ENCODE results near the gene ALOX5AP. TPM values are rescaled to one million over a fixed set of nuclear protein-coding genes. Genes with fewer than 3 reads are reported as not detected.

The ALOX5AP gene
- total and polyA plus RNA-seq, 10 of the 15 experiments (the other 5 are each of a cell fraction or from before 2014, with no cell fraction given), result 45.9 to 426 (median 109) TPM

GRCh38 chr13:30729801-30730200, 5.5 kb upstream of the ALOX5AP start (continued):
- TF ChIP-seq ZBTB4 (CRISPR knock-in tag; IDR thresholded peaks at IDR 0.05) (no peak), BRCA1 (IDR thresholded peaks at IDR 0.05; ENCODE audit: low read depth, low read length) (no peak), JUND (IDR thresholded peaks at IDR 0.05; ENCODE audit: low read depth, low read length) (no peak)

- H3K79me2 ChIP-seq (ENCODE audit: control insufficient read depth, insufficient read depth, low read length), result no peaks in the 10 kb centered on the region
- H3K27me3 ChIP-seq (replicated peaks in 1 of 2; ENCODE audit: control insufficient read depth in 2 of 2, insufficient read depth in 2 of 2, low read length in 1 of 2), result no peaks in the 10 kb centered on the region
- no peaks in the 10 kb centered on the region for H4K20me1 ChIP-seq (ENCODE audit: control insufficient read depth, insufficient read depth)
- CTCF ChIA-PET, result no interaction called here
- H3K4me3 ChIP-seq, result no peak overlapping the region
- no peaks in the 10 kb centered on the region for H3K9me3 ChIP-seq (replicated peaks; ENCODE audit: control insufficient read depth, insufficient read depth, low read length)
- POLR2A ChIA-PET, result no interaction called here
- H3K36me3 ChIP-seq (ENCODE audit: control insufficient read depth in 2 of 2, insufficient read depth in 2 of 2, low read length in 1 of 2), result no peaks in the 10 kb centered on the region
- H2AFZ ChIP-seq (ENCODE audit: control insufficient read depth, low read depth, low read length), result no peak overlapping the region
- intact Hi-C loops (cut with micrococcal nuclease; ENCODE audit: unreplicated experiment) (no loop called here), in situ Hi-C loops (cut with MboI) (no loop called here)
- RAD21 ChIA-PET (ENCODE audit: unreplicated experiment), result no interaction called here
- no peak overlapping the region for H3K9ac ChIP-seq (ENCODE audit: control insufficient read depth, insufficient read depth, low read length)
- 66% methylated on average over 7 of the region's 7 CpGs for WGBS (ENCODE audit: insufficient coverage, insufficient replicate concordance, low lambda C conversion rate, missing lambda C conversion rate)
- ATAC-seq, result no peak
- no peak overlapping the region for H3K4me2 ChIP-seq (ENCODE audit: control insufficient read depth, insufficient read depth)
- BruUV-seq (replicated peaks), result no TSS peak
- no peak overlapping the region for H3K27ac ChIP-seq (ENCODE audit: control insufficient read depth, insufficient read depth)
- H3K4me1 ChIP-seq (ENCODE audit: control insufficient read depth, insufficient read depth, low read length), result peaks cover 14% of the 10 kb centered on the region
- SMC1A ChIA-PET (ENCODE audit: uncharacterized antibody, unreplicated experiment), result no interaction called here
- no peak for DNase-seq (ENCODE audit: low read depth, low spot score)
- FAIRE-seq, result no peak
- TF ChIP-seq NR2C2 (IDR thresholded peaks at IDR 0.05; ENCODE audit: borderline replicate concordance, control insufficient read depth, insufficient read length, low read depth), result no peak
- no peak for TF ChIP-seq SKIL (IDR thresholded peaks at IDR 0.05; ENCODE audit: low read depth, poor library complexity, severe bottlenecking)
- no peak for TF ChIP-seq CHD1 (IDR thresholded peaks at IDR 0.05; ENCODE audit: low read depth, low read length)
- no peak for TF ChIP-seq NR2C1 (IDR thresholded peaks at IDR 0.05)
- no peak for TF ChIP-seq RELA (IDR thresholded peaks at IDR 0.05; ENCODE audit: borderline replicate concordance, partially characterized antibody)
- TF ChIP-seq SMAD1 (IDR thresholded peaks at IDR 0.05; ENCODE audit: low read depth, partially characterized antibody), result no peak
- no peak for TF ChIP-seq BCL11A (IDR thresholded peaks at IDR 0.05; ENCODE audit: low read depth, low read length)
- no peak for TF ChIP-seq SRF (IDR thresholded peaks at IDR 0.05; ENCODE audit: low read depth in 2 of 2, low read length in 2 of 2)
- TF ChIP-seq NFIC (IDR thresholded peaks at IDR 0.05; ENCODE audit: low read depth, low read length), result no peak
- no peak for TF ChIP-seq ASH2L (IDR thresholded peaks at IDR 0.05; ENCODE audit: borderline replicate concordance, low read depth)
- TF ChIP-seq IKZF1 (conservative IDR thresholded peaks at IDR 0.05), result no peak
- no peak for TF ChIP-seq E2F4 (IDR thresholded peaks at IDR 0.05; ENCODE audit: low read depth, low read length)
- no peak for TF ChIP-seq MAX (IDR thresholded peaks at IDR 0.05; ENCODE audit: low read depth, low read length)
These were observed 4.8 kb upstream of the ALOX5AP start for GRCh38 chr13:30730526-30730925.

Data from GM12878 (cell line).